Measurements from ENCODE around the gene APEH. TPM values are rescaled to one million over a fixed set of nuclear protein-coding genes. Genes with fewer than 3 reads are reported as not detected.

Gene APEH
- total RNA-seq, 1 donor from 2014 or later, result 163 TPM

DNA sequence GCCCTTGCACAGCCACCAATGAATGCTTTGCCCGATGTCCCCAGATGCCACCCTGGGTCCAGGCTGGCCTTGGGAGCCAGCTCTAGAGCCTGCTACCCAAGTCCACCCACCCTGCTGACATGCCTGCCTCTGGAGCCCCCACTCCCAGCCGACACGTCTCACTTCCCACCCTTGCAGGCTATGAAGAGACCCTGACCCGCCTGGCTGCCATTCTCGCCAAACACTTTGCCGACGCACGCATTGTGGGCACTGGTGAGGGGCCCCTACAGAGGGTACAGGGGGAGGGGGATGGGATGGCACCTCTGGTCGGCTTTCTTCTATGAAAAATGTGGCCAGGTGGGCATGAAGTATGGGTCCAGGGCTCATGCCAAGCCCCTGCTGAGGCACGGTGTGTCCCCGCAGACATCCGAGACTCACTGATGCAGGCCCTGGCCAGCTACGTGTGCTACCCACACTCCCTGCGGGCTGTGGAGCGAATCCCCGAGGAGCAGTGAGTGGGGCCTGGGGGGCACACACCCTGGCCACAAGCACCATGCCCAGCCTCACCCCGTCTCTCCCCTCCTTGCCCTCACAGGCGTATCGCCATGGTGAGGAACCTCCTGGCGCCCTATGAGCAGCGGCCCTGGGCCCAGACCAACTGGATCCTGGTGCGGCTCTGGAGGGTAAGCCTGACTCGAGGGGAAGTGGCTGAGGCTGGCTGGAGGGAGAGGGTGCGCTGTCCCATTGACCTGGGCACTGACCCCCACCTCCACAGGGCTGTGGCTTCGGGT is 39.4 kb downstream of the APEH start:
- Histone ChIP-seq H3K27me3 (ENCODE audit: control insufficient read depth, insufficient read depth, low read length) (no peaks in the 10 kb centered on the region), H3K36me3 (ENCODE audit: control insufficient read depth, insufficient read depth, low read length) (peaks cover 8% of the 10 kb centered on the region), H3K4me3 (ENCODE audit: low read depth, low read length) (no peak overlapping the region)
- DNase-seq (ENCODE audit: low read depth), result no peak
- FAIRE-seq, result no peak
- TF ChIP-seq, protein P1, sequence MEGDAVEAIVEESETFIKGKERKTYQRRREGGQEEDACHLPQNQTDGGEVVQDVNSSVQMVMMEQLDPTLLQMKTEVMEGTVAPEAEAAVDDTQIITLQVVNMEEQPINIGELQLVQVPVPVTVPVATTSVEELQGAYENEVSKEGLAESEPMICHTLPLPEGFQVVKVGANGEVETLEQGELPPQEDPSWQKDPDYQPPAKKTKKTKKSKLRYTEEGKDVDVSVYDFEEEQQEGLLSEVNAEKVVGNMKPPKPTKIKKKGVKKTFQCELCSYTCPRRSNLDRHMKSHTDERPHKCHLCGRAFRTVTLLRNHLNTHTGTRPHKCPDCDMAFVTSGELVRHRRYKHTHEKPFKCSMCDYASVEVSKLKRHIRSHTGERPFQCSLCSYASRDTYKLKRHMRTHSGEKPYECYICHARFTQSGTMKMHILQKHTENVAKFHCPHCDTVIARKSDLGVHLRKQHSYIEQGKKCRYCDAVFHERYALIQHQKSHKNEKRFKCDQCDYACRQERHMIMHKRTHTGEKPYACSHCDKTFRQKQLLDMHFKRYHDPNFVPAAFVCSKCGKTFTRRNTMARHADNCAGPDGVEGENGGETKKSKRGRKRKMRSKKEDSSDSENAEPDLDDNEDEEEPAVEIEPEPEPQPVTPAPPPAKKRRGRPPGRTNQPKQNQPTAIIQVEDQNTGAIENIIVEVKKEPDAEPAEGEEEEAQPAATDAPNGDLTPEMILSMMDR (IDR thresholded peaks at IDR 0.05; ENCODE audit: insufficient read depth, low read length, severe bottlenecking), result no peak

DNA sequence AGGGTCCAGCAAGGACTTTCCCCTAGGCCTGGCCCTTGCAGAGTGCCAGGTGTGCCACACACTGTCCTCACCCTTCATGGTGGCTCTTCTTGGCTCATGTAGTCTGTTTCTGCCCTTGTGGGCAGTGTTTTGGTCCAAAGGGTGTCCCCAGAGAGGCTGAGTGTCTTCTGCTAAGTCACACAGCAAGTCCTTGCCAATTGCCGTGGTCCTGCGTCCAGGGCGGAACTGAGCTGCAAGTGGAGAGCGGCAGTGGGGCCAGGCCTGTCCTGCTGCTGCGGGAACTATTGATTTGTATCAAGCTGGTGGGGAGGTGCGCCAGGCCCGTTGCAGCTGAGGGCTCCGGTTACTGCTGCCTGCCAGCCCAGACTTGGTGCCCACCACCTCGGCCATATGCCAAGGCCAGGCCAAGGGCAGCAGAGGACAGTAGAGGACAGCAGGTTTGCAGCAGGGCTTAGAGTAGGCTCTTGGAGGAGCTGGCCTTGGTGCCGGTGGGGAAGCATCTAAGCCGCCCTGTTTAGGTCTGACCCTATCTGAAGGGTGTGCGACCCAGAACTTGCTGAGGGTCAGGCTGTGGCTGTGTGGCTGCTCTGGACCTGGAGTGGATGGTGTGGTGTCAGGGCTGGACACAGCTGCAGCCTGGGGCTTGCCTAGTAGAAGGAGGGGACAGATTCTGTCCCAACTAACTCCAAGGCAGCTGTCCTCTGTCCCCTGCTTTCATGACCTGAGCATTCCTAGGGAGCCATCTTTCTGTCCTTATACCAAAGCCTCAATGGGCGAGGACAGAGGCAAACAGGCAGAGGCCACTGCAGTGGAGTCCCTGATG is 40.8 kb downstream of the APEH start:
- no peak for DNase-seq (ENCODE audit: low read depth)
- TF ChIP-seq, protein P1 (IDR thresholded peaks at IDR 0.05; ENCODE audit: insufficient read depth, low read length, severe bottlenecking), result no peak
- Histone ChIP-seq H3K4me3 (ENCODE audit: low read depth, low read length) (no peak overlapping the region), H3K36me3 (ENCODE audit: control insufficient read depth, insufficient read depth, low read length) (peaks cover 8% of the 10 kb centered on the region), H3K27me3 (ENCODE audit: control insufficient read depth, insufficient read depth, low read length) (no peaks in the 10 kb centered on the region)
- no peak for FAIRE-seq

DNA sequence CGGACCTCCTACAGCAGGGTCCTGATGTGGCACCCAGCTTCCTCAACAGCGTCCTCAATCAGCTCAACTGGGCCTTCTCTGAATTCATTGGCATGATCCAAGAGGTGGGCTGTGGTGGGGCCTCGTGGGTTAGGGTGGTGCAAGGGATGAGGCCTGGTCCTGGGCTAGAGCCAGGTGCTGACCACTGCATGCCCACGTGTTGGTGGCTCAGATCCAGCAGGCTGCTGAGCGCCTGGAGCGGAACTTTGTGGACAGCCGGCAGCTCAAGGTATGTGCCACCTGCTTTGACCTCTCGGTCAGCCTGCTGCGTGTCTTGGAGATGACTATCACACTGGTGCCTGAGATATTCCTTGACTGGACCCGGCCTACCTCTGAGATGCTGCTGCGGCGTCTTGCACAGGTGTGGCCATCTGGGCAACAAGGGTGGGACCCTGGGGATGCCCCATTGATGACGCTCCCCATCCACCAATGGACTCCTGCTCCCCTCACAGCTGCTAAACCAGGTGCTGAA is 41.5 kb downstream of the APEH start:
- no peaks in the 10 kb centered on the region for H3K27me3 ChIP-seq (ENCODE audit: control insufficient read depth, insufficient read depth, low read length)
- TF ChIP-seq, protein P1 (IDR thresholded peaks at IDR 0.05; ENCODE audit: insufficient read depth, low read length, severe bottlenecking), result no peak
- DNase-seq (ENCODE audit: low read depth) (no peak), FAIRE-seq (no peak)
- peaks cover 8% of the 10 kb centered on the region for H3K36me3 ChIP-seq (ENCODE audit: control insufficient read depth, insufficient read depth, low read length)
- H3K4me3 ChIP-seq (ENCODE audit: low read depth, low read length), result no peak overlapping the region

DNA sequence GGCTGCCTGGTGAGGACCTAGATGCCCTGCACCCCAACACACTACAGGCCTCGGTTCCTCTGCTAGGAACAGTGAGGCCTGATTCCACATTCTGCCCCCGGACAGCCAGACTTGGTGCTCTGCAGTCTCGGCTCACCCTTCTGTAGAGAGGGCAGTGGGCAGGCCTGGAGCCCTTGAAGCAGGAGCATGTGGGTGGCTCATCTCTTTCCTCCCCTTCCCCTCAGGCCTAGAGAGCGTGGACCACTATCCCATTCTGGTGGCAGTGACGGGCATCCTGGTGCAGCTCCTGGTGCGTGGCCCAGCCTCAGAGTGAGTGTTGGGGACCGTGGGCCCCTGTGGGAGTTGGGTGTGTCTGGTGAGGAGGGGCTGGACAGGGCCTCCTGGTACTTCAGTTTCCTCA is 42.0 kb downstream of the APEH start:
- DNase-seq (ENCODE audit: low read depth), result no peak
- H3K36me3 ChIP-seq (ENCODE audit: control insufficient read depth, insufficient read depth, low read length), result peaks cover 9% of the 10 kb centered on the region
- FAIRE-seq, result peak; percentile 84

DNA sequence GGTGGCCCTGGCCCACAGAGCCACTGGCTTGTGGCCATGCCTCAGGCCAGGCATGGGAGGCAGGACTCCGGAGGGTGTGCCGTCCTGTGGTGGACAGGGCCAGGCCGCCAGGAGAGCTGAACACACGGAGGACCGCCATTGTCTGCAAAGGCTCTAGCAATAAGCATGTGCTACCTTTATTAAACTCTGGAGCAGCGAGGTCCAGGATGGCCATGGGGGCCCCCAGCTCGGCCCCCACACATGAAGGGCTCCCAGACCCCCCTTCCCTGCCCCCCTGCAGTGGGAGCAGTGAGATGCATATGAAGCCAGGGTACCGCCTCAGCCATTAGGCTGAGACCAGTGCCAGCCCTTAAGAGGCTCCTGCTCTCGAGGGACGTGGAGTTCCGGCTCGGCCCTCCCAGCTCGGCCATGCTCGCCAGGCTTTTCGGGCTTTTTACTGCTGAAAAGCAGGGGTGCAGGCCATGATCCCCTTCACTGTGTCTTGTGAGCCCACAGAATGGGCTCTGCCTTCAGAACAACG is 42.6 kb downstream of the APEH start:
- H3K4me3 ChIP-seq (ENCODE audit: low read depth, low read length), result no peak overlapping the region
- FAIRE-seq, result no peak
- TF ChIP-seq, protein P1 (IDR thresholded peaks at IDR 0.05; ENCODE audit: insufficient read depth, low read length, severe bottlenecking), result no peak
- H3K36me3 ChIP-seq (ENCODE audit: control insufficient read depth, insufficient read depth, low read length), result peaks cover 14% of the 10 kb centered on the region
- DNase-seq (ENCODE audit: low read depth), result no peak
- no peaks in the 10 kb centered on the region for H3K27me3 ChIP-seq (ENCODE audit: control insufficient read depth, insufficient read depth, low read length)

More for the DNA sequence above, 42.0 kb downstream of the APEH start:
- Histone ChIP-seq H3K4me3 (ENCODE audit: low read depth, low read length) (no peak overlapping the region), H3K27me3 (ENCODE audit: control insufficient read depth, insufficient read depth, low read length) (no peaks in the 10 kb centered on the region)
- TF ChIP-seq, protein P1 (IDR thresholded peaks at IDR 0.05; ENCODE audit: insufficient read depth, low read length, severe bottlenecking), result no peak

All from bronchial epithelial cell (primary cell).